Trophoblast cell (in vitro differentiated cells and primary cell): ENCODE results near the gene RNF121.

Experiments
- DNase-seq, 2 donors: peaks; one replicate each; pipeline ENCODE4 v3.0.0-alpha.2; 2016
- H2AFZ ChIP-seq: 2 replicates; pipeline ENCODE4 v1.6.1; 2013; ENCODE audit warnings: low read length, moderate library complexity, mild to moderate bottlenecking; ENCODE audit not compliant: insufficient read depth, poor library complexity
- H2AK5ac ChIP-seq: 2 replicates; pipeline ENCODE4 v1.6.1; 2013; ENCODE audit warnings: mild to moderate bottlenecking, low read length
- H2BK120ac ChIP-seq: 2 replicates; pipeline ENCODE4 v1.6.1; 2013; ENCODE audit warnings: low read length, mild to moderate bottlenecking, moderate library complexity; ENCODE audit not compliant: insufficient read depth, poor library complexity
- H2BK12ac ChIP-seq: 2 replicates; pipeline ENCODE4 v1.6.1; 2013; ENCODE audit warnings: mild to moderate bottlenecking, low read length, moderate library complexity
- H2BK5ac ChIP-seq: 2 replicates; pipeline ENCODE4 v1.6.1; 2013; ENCODE audit warnings: low read length, low read depth, moderate library complexity, mild to moderate bottlenecking; ENCODE audit not compliant: poor library complexity
- H3K14ac ChIP-seq: 2 replicates; pipeline ENCODE4 v1.6.1; 2013; ENCODE audit warnings: mild to moderate bottlenecking, low read length
- H3K18ac ChIP-seq: 2 replicates; pipeline ENCODE4 v1.6.1; 2013; ENCODE audit warnings: mild to moderate bottlenecking, low read length
- H3K23ac ChIP-seq: 2 replicates; pipeline ENCODE4 v1.6.1; 2013; ENCODE audit warnings: low read length
- H3K27ac ChIP-seq: 2 replicates; pipeline ENCODE4 v1.5.1; 2013; ENCODE audit warnings: low read depth, mild to moderate bottlenecking, inconsistent platforms, low read length, moderate library complexity
- H3K27me3 ChIP-seq: 2 replicates; pipeline ENCODE4 v1.6.1; 2013; ENCODE audit warnings: inconsistent platforms, mild to moderate bottlenecking, low read length, moderate library complexity; ENCODE audit not compliant: insufficient read depth
- H3K36me3 ChIP-seq, 2 experiments: 1 replicate in 1 of 2; 2 replicates in 1 of 2; pipeline ENCODE4 v1.6.1; 2013; ENCODE audit warnings: low read length in 2 of 2, mild to moderate bottlenecking in 2 of 2, moderate library complexity in 1 of 2; ENCODE audit not compliant: insufficient read depth in 2 of 2, control insufficient read depth in 1 of 2
- H3K4ac ChIP-seq: 2 replicates; pipeline ENCODE4 v1.6.1; 2013; ENCODE audit warnings: low read depth, mild to moderate bottlenecking, low read length, moderate library complexity
- H3K4me1 ChIP-seq, 2 experiments: 1 replicate in 1 of 2; 2 replicates in 1 of 2; pipeline ENCODE4 v1.6.1; 2013; ENCODE audit warnings: low read length in 2 of 2, mild to moderate bottlenecking in 2 of 2, moderate library complexity in 1 of 2; ENCODE audit not compliant: insufficient read depth in 2 of 2, control insufficient read depth in 1 of 2
- H3K4me2 ChIP-seq: 2 replicates; pipeline ENCODE4 v1.6.1; 2013; ENCODE audit warnings: inconsistent platforms, mild to moderate bottlenecking, low read length, moderate library complexity
- H3K4me3 ChIP-seq: 2 replicates; pipeline ENCODE4 v1.5.1; 2013; ENCODE audit warnings: mild to moderate bottlenecking, low read depth, low read length, inconsistent platforms
- H3K79me1 ChIP-seq: one replicate; pipeline ENCODE4 v1.6.1; 2013; ENCODE audit warnings: low read length
- H3K79me2 ChIP-seq: 2 replicates; pipeline ENCODE4 v1.6.1; 2013; ENCODE audit warnings: low read length, mild to moderate bottlenecking; ENCODE audit not compliant: control insufficient read depth, insufficient read depth, poor library complexity
- H3K9ac ChIP-seq: 2 replicates; pipeline ENCODE4 v1.6.1; 2013; ENCODE audit warnings: mild to moderate bottlenecking, low read length
- H3K9me3 ChIP-seq: 2 replicates; pipeline ENCODE4 v1.6.1; 2013; ENCODE audit warnings: low read depth, mild to moderate bottlenecking, control low read depth, inconsistent platforms, low read length; ENCODE audit not compliant: insufficient read depth
- H4K12ac ChIP-seq: 2 replicates; pipeline ENCODE4 v1.6.1; 2013; ENCODE audit warnings: low read depth, mild to moderate bottlenecking, low read length, moderate library complexity
- H4K8ac ChIP-seq: 2 replicates; pipeline ENCODE4 v1.6.1; 2013; ENCODE audit warnings: low read depth, mild to moderate bottlenecking, low read length, moderate library complexity
- H4K91ac ChIP-seq: one replicate; pipeline ENCODE4 v1.6.1; 2013; ENCODE audit warnings: low read depth, mild to moderate bottlenecking, low read length, moderate library complexity
- WGBS: extraction: QIAGEN DNeasy Blood & Tissue Kit; methylation state at CpG from one replicate; pipeline ENCODE4 v1.1.7; 2013; ENCODE audit warnings: missing lambda C conversion rate; ENCODE audit not compliant: insufficient read length, insufficient coverage; ENCODE audit errors: extremely low coverage; 5-methylcytosine and 5-hydroxymethylcytosine counted together

The RNF121 gene

DNA sequence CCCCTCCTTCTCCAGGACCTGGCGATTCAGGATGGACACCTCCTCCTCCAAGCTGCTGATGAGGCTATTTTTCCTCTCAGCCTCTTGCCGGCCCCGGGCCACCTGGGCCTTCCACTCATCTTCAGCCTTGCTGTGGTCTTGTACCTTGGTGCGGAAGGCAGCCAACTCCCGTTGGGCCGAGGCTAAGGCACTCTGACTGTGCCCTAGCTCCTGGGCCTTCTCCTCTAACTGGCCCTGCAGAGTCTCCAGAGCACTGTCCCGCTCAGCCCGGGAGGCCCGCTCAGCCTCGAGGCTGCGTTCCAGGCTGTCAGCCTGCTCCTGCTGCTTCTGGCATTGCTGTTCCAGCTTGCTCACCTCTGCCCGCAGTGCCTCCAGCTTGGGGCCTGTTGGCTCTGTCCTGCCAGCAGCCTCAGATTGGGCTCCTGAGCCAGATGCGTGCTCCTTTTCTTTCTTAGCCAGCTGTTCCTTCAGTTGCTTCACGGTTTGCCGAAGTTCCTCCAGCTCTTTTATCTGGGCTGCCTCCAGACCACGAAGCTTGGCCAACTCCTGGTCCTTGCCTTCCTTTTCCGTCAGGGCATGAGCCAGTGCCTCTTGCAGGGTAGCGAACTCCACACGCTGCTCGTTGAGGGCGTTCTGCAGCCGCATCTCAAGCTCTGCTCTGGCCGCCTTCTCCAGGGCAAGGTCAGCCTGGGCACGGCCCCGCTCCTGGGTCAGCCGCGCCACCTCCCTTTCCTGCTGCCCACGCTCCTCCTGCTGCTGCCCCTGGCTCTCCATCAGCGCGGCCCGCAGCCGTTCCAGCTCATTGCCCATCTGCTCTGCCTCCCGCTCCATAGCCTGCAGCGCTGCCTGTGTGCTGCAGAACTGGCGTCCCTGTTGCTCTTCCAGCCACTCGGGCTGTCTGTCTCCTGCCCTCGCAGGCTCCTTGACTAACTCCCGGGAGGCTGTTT, 85.2 kb downstream of the RNF121 start:
- Histone ChIP-seq H2BK120ac (no peak overlapping the region), H2BK12ac (no peak overlapping the region), H3K4ac (no peak overlapping the region), H3K23ac (no peak overlapping the region), H2BK5ac (no peak overlapping the region), H3K4me2 (no peak overlapping the region), H3K27ac (no peak overlapping the region), H3K4me3 (no peak overlapping the region), H3K27me3 (no peaks in the 10 kb centered on the region), H4K12ac (no peak overlapping the region), H3K36me3 (peaks cover 88 to 97% of the 10 kb centered on the region in 2 experiments), H3K14ac (no peak overlapping the region), H3K79me1 (no peaks in the 10 kb centered on the region), H2AFZ (no peak overlapping the region), H3K79me2 (no peaks in the 10 kb centered on the region), H3K4me1 (no peaks in the 10 kb centered on the region), H4K91ac (no peak overlapping the region), H3K18ac (no peak overlapping the region), H3K9me3 (peaks cover 2% of the 10 kb centered on the region), H3K9ac (no peak overlapping the region), H4K8ac (no peak overlapping the region), H2AK5ac (no peak overlapping the region)
- DNase-seq = peak in 1 of 2 donors; percentile 51
- WGBS = no CpG with 5 or more reads among the region's 38 CpGs

DNA sequence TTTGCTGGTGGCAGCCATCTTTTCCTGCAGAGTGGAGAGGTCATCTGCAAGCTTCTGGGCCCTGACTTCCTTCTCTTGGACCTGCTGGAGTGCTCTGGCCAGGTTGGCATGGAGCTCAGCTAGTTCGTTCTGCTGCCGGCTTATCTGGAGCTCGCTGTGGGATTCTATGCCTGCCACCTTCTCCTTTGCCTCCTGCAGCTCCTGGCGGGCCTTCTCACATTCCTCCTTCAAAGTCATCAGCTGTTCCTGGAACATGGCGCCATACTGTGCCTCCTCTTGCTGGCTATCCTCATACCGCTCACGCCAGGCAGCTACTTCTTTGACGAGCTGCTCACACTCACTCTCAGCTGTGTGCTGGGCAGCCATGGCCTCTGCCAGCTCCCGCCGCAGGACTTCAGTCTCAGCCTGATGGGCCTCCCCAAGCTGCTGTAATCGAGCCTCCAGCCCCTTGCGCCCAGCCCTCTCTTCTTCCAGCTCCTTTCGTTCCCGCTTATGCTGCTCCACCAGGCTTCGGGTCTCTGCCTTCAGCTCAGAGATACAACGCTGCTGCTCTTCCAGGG, 86.0 kb downstream of the RNF121 start:
- no peak overlapping the region for H4K91ac ChIP-seq
- H3K18ac ChIP-seq = no peak overlapping the region
- no peak overlapping the region for H3K4ac ChIP-seq
- no peak overlapping the region for H2BK120ac ChIP-seq
- H3K79me1 ChIP-seq = no peaks in the 10 kb centered on the region
- no peak overlapping the region for H4K8ac ChIP-seq
- H3K9ac ChIP-seq = no peak overlapping the region
- no peak overlapping the region for H3K4me3 ChIP-seq
- H3K23ac ChIP-seq = no peak overlapping the region
- peaks cover 87 to 98% of the 10 kb centered on the region in 2 experiments for H3K36me3 ChIP-seq
- H3K9me3 ChIP-seq = peaks cover 2% of the 10 kb centered on the region
- no peaks in the 10 kb centered on the region for H3K4me1 ChIP-seq
- H3K79me2 ChIP-seq = no peaks in the 10 kb centered on the region
- no peak overlapping the region for H3K14ac ChIP-seq
- no peaks in the 10 kb centered on the region for H3K27me3 ChIP-seq
- no peak overlapping the region for H2BK12ac ChIP-seq
- no peak overlapping the region for H2AK5ac ChIP-seq
- H3K4me2 ChIP-seq = no peak overlapping the region
- H3K27ac ChIP-seq = no peak overlapping the region
- no peak overlapping the region for H2BK5ac ChIP-seq
- no peak overlapping the region for H2AFZ ChIP-seq
- DNase-seq = no peak
- H4K12ac ChIP-seq = no peak overlapping the region
- no CpG with 5 or more reads among the region's 16 CpGs for WGBS

- H4K12ac ChIP-seq = no peak overlapping the region
- no CpG with 5 or more reads among the region's 10 CpGs for WGBS
- no peaks in the 10 kb centered on the region for H3K27me3 ChIP-seq
- H3K9me3 ChIP-seq = peaks cover 2% of the 10 kb centered on the region
- no peak overlapping the region for H2BK120ac ChIP-seq
- no peaks in the 10 kb centered on the region for H3K79me1 ChIP-seq
- H3K23ac ChIP-seq = no peak overlapping the region
- H3K36me3 ChIP-seq = peaks cover 86 to 99% of the 10 kb centered on the region in 2 experiments
- no peak overlapping the region for H4K8ac ChIP-seq
- no peak overlapping the region for H3K4me3 ChIP-seq
- H4K91ac ChIP-seq = no peak overlapping the region
- H2BK5ac ChIP-seq = no peak overlapping the region
- H3K4me2 ChIP-seq = no peak overlapping the region
- H2AK5ac ChIP-seq = no peak overlapping the region
- no peak overlapping the region for H3K4ac ChIP-seq
- H3K9ac ChIP-seq = no peak overlapping the region
- H3K27ac ChIP-seq = no peak overlapping the region
- no peak overlapping the region for H2BK12ac ChIP-seq
- H2AFZ ChIP-seq = no peak overlapping the region
- no peaks in the 10 kb centered on the region for H3K4me1 ChIP-seq
- no peak overlapping the region for H3K18ac ChIP-seq
- no peaks in the 10 kb centered on the region for H3K79me2 ChIP-seq
- peak; percentile 43 to 57 for DNase-seq
- H3K14ac ChIP-seq = no peak overlapping the region
These were observed 86.7 kb downstream of the RNF121 start for GRCh38 chr11:72015511-72016061.

- no peak overlapping the region for H4K8ac ChIP-seq
- H2AFZ ChIP-seq = no peak overlapping the region
- no peak overlapping the region for H2BK120ac ChIP-seq
- no peaks in the 10 kb centered on the region for H3K27me3 ChIP-seq
- no peak overlapping the region for H3K14ac ChIP-seq
- WGBS = no CpG with 5 or more reads among the region's 9 CpGs
- no peak overlapping the region for H2BK12ac ChIP-seq
- no peak overlapping the region for H3K4me2 ChIP-seq
- no peaks in the 10 kb centered on the region for H3K79me1 ChIP-seq
- H2AK5ac ChIP-seq = no peak overlapping the region
- H3K9ac ChIP-seq = no peak overlapping the region
- DNase-seq = no peak
- H2BK5ac ChIP-seq = no peak overlapping the region
- no peaks in the 10 kb centered on the region for H3K79me2 ChIP-seq
- peaks cover 72 to 93% of the 10 kb centered on the region in 2 experiments for H3K36me3 ChIP-seq
- H3K23ac ChIP-seq = no peak overlapping the region
- H3K9me3 ChIP-seq = peaks cover 2% of the 10 kb centered on the region
- H3K4me3 ChIP-seq = no peak overlapping the region
- H3K4me1 ChIP-seq = no peaks in the 10 kb centered on the region
- H4K12ac ChIP-seq = no peak overlapping the region
- H3K4ac ChIP-seq = no peak overlapping the region
- no peak overlapping the region for H3K18ac ChIP-seq
- no peak overlapping the region for H3K27ac ChIP-seq
- H4K91ac ChIP-seq = no peak overlapping the region
These were observed 89.3 kb downstream of the RNF121 start for GRCh38 chr11:72018171-72018570.
